KBM-7 (cell line): ENCODE data around the gene TBC1D2.

Source experiments
- DNase-seq: peaks from one replicate; pipeline ENCODE4 v3.0.0-alpha.2; 2015
- in situ Hi-C: fragments of 300-500 bp; cut with MboI; formaldehyde crosslinking; loops from 2 replicates; pipeline ENCODE4 v1.14.3; 2020; ENCODE audit warnings: low sequenced_read_pairs, low pct_unique_long_range_greater_than_20kb, mixed read lengths

Gene TBC1D2

DNA sequence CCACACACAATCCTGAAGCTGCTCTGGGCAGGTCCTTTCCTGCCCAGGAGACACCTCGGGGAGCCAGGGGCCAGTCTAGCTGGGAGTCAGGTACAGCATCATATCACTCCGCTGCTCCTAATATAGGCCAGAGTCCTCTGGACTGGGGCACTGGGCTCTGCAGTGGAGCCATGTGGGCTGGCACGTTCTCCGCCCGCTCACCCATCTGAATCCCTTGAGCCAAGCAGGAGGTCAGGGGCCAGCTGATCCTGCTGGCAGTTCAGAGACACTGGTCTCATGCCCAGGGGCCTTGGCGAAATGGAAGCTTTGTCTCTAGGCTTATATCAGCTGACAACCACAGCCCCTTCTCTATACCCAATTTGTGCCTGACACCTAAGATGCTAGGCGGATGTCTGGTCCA is 53.7 kb downstream of the TBC1D2 start:
- in situ Hi-C loops = no loop called here
- no peak for DNase-seq

DNA sequence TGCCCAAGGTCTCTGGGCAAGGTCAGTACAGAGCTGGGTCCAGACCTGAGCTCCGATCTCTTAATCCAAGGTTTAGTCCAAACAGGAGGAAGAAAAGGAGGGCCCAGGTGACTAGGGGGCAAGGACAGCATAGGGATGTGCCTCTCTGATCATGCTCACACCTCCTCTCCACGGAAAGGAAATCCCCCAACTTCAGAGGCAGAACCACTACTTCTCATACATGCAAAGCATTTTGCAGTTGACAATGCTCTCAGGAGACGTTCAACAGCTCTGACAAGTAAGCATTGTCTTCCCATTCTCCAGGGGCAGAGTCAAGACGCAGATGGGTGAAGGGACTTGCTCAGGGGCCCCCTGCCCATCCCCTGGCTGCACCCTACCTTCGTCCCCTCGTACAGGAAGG is 54.3 kb downstream of the TBC1D2 start:
- DNase-seq = no peak
- in situ Hi-C loops = no loop called here

DNA sequence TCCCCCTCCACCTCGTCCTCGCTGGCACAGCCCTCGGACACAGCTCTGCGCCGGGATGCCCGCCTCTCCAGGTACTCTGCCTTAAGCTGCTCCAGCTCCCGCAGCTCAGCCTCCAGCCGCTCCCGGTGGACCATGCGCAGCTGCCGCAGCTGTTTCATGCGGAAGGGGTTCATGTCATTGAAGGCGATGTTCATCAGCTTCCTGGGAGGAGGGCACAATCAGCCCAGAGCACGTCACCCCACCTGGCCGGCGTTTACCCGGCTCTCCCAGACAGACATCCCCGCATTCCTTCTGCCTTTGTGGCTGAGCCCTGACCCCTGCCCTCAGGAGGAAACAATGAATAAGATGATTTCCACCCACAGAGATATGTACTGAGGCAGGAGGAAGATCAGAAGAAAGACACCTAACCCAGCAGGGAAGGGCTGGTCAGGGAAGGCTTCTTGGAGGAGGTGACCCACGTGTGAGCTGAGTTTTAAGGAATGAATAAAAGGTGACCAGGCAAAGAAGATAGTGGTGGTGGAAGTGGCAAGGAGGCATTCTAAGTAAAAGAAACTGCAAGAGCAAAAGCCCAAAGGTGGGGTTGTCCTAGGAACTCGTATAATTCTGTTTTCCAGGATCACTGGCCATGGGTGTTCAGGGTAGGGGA is 55.9 kb downstream of the TBC1D2 start:
- in situ Hi-C loops = no loop called here
- DNase-seq = no peak

DNA sequence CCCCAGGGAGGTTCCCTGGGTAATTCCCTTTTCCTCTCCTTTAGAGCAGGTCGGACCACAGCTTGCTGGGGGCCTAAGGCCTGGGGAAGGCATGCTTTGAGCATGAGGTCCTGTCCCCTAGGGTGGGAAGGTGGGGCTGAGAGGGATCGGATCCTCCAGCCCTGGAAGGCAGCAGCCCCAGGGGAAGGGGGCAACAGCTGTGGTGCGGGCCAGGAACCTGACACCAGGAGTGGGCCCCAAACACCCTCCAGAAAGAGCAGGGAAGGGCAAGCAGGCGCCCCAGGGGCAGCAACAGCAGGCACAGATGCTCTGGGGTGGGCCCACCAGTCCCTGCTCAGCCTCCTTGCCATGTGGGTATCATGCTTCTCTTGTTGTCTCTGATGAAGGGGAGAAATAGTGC is 59.8 kb downstream of the TBC1D2 start:
- no peak for DNase-seq
- in situ Hi-C loops = no loop called here

DNA sequence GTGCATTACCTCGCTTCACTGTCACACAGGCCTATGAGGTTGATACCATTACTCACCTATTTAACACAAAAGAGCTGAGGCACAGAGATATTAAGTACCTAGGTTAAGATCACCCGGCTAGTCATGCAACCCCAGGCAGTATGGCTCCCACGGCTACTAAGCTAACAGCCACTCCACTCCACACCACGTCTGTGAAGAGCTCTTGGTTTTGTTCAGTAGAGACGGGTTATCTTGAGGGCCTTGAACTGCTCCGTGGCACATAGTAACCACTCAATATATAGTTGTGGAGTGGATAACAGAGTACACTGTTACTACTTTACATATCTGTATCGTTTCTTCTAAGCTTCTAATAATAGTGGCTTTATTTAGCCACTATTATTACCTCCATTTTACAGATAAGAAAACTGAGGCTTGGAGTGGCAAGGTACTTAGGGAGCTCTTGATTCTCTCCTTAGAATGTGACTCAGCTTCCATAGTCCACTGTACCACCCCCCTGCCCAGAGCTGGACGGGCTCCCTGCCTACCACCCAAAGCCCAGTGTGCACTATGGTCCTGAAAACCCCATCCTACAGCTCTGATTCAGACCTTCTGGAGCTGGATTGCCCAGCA is 62.0 kb downstream of the TBC1D2 start:
- DNase-seq = no peak
- in situ Hi-C loops = no loop called here

DNA sequence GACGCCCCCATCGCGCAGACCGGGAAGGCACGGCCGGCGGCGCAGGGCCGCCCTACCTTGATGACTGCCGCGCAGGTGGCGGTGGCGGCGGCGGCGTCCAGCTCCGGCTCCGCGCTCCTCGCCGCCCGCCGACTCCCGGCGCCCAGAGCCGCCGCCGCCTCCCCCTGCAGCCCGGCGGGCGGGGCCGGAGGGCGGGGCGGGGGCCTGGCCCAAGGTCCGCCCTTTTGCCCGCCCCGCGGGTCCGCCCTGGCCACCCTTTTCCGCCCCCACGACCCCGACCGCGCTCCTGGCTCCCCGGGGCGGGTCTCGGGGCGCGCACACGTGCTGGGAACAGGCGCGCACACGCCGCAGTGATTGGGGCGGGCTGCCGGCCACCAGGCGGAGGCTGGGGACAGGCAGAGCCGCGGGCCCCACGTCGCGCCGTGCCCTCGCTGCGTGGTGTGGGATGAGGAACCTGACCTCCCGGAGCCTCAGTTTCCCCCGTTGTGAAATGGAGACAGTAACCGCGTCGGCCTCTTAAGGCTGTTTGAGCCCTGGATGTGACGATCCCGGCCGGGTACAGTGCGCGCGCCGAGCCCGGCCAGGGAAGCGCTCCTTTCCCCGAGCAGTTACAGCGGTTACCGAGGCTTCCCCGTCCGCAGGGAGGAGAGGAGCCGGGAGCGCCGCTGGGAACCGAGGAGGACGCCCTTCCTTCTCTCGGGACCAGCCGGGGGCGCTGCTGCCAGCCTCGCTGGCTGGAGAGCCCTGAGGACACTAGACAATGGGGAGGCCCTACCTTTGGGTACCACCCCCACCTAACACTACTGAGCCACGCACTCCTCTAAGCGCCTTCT is 62.7 kb downstream of the TBC1D2 start, which contains the start of gene CORO2A:
Gene CORO2A (minus strand): TSS at position 135 of the 833 bp plus-strand sequence. CDS start 34,977 bp downstream, outside the sequence.
- peak; percentile 81 for DNase-seq
- in situ Hi-C loops = no loop called here

DNA sequence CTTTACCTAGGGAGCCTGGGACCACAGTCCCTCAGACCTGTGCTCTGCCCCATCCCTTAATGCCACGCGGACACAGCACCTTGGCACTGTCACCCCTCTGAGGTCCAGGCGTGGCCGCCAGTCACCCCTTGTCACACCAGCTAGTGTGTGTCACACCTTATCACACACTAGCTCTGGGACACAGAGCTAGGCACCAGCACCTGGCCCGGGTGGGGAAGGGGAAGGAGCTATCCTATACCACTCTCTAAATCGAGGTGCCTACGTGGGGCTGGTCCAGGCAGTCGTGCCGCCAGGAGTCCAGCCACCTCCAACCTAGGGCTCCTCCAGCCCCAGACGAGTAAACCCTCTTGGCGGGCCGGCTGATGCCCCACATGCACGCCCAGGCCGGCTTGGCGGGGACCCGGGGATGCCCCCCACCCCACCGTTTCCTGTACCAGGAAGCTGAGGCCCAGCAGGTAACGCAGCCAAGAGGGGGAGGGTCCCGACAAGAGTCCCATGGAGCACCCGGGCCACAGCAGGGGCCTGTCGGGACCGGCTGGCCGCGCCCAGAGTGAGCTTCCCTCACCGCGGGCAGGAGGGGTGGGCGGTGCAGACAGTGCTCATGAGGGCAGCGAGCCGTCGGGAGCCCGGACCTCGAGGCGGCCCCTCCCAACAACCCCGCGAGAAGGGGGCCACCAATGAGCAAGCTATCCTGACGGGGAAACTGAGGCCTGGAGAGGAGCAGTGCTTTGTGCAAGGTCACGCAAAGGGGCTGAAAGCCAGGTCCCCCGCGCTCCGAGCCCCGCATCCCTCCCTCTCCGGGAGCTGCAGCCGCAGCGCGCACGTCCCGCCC is 63.6 kb downstream of the TBC1D2 start:
- peak; percentile 36 for DNase-seq

DNA sequence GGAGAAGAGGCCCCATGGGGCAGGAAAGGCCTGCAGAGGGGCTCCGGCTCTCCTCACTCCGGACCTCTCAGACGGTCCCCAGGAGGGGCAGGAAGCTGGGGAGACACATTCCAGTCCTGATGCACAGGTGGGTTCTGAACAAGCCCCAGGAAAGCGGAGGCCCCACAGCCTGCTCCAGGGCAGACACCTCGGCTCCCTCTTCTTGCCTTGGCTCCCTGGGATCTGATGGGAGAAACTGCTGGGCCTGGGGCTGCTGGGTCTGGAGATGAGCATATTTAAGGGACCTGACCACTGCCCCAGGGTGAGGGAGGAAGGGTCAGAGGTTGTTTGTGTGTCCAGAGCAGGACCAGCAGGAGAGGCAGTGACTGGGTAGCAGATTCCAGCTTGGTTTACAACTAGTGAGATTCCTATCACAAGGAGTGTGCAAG is 64.3 kb downstream of the TBC1D2 start:
- in situ Hi-C loops = no loop called here
- no peak for DNase-seq

More for the DNA sequence above, 63.6 kb downstream of the TBC1D2 start:
- in situ Hi-C loops = no loop called here

DNA sequence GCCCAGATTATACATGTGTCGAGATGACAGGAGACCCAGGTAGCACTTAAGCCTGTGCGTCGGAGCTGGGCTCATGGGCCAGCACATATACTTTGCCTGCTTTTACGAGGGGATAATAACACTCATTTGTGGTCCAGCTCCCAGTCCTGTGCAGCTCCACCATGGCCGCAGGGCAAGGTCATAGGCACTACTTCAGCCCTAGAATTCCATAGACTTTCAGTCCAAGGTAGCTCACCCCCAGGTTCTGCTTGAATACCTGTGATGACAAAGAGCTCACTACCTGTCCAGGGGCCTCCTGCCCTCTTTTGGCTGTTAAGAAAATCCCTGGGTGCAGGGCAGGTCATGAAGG is 64.7 kb downstream of the TBC1D2 start:
- DNase-seq = no peak
- in situ Hi-C loops = no loop called here

DNA sequence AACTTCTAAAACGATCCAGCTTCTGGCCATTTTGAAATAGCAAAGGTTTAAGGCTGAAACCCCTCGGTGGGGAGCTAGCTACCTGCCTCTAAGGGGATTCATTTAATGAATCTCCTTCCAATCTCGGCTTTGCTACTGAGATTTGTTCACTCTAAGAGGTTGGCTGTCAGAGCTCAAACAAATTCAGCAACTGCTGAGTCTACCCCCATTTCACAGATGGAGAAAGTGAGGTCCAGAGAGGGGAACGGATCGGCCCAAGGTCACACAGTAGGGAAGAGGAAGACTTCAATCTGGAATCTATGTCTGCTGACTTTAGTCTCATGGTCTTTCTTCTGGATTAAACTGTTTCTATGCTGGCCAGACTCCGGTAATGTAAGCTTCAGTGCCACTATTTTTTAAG is 66.0 kb downstream of the TBC1D2 start:
- DNase-seq = no peak
- in situ Hi-C loops = no loop called here

DNA sequence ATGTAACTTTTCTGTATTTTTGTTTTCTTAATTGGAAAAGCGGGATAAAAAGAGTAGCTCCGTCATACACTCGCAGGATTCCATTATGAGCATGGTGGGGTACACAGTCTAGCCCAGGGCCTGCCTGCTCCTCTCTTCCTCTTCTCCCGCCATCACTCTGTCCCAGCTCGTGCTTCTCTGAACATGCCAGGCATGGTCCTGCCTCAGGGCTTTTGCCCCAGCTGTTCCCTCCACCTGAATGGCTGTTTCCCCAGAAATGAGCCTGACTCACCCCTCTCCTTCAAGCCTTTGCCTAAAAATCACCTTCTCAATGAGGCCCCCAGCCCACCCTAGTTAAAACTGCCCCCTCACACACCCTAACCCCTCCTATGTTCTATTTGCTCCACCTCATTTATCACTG is 67.5 kb downstream of the TBC1D2 start:
- in situ Hi-C loops = no loop called here
- no peak for DNase-seq

DNA sequence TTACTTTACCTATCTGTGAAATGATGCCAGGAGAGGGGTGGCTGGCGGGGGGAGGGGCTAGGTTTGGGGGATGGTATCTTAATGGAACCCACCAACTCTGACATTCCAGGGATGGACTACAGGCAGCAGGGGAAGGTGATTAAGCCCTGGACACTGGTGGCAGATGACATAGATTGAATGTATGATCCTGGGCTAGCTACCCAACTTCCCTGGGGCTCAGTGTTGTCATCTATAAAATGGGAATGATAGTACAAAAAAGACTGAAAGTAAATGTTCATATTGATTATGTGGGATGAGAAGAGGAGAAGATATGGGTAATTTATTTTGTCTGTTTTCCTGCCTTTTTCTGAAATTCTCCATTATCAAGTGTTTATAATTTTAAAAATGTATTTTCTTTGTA is 69.2 kb downstream of the TBC1D2 start:
- in situ Hi-C loops = no loop called here
- DNase-seq = no peak

DNA sequence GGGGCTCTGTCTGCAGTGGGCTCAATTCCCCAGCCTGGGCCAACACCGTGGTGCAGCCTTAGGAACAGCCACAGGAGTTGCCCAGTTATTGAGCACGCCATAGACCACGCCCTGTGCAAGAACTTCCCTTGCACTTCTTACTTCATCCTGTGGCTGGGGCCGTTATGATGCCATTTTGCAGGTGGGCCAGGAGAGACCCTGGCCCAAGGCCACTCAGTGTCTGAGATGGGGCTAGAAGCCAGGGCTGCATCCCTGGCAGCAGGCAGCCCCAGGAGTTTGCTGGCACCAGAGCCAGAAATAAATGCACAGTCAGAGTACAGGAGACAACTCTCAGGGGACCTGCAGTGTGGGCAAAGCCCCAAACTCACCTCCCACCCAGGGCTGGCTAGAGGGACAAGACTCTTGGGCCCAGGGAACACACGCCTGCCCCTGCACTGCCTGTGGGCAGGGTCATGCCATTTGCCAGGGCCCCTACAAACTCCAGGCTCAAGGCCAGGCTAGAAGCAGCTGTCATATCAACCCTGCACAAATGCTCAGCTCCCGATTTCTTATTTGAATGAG is 69.8 kb downstream of the TBC1D2 start:
- DNase-seq = no peak
- in situ Hi-C loops = no loop called here

DNA sequence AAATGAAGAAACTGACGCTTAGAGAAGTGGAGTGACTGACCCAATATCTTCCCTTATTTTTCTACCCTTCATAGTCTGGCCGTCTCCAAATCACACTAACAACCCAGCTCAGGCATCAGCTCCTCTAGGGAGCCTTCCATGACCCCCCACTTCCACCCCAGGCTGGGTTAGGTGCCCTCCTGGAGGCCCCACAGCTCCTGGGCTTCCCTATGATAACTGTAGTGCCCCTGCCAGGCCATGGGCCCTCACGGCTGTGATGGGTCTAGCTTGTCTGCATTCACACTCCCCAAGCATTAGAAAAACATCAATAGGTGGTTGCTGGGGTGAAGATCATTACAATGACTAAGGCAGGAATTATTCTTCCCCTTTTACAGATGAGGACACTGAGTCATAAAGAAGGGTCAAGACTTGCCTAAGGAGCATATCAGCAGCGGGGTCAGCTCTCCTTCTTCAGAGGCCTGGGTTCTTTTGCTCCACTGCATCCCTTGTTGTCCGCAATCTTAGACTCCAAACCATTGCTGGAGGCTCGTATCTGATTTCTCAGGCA is 70.4 kb downstream of the TBC1D2 start:
- in situ Hi-C loops = no loop called here

DNA sequence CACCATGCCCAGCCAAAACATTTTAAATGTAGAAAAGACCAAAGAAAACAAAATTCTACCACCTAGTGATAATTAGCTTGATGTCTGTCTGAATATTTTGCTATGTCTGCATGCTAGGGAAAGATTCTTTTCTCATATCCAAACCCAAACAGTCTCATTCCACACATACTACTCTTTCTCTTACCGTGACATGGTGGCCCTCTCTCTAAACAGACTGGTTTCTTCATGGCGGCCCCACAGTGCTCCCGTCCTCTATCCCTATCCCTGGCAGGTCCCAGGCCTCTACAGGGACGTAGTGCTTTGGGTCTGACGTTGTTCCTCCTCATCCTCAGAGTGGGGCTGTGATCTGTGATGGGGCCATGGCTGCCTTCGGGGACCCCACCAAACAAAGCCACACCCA is 71.1 kb downstream of the TBC1D2 start:
- in situ Hi-C loops = no loop called here

More for the DNA sequence above, 70.4 kb downstream of the TBC1D2 start:
- no peak for DNase-seq

DNA sequence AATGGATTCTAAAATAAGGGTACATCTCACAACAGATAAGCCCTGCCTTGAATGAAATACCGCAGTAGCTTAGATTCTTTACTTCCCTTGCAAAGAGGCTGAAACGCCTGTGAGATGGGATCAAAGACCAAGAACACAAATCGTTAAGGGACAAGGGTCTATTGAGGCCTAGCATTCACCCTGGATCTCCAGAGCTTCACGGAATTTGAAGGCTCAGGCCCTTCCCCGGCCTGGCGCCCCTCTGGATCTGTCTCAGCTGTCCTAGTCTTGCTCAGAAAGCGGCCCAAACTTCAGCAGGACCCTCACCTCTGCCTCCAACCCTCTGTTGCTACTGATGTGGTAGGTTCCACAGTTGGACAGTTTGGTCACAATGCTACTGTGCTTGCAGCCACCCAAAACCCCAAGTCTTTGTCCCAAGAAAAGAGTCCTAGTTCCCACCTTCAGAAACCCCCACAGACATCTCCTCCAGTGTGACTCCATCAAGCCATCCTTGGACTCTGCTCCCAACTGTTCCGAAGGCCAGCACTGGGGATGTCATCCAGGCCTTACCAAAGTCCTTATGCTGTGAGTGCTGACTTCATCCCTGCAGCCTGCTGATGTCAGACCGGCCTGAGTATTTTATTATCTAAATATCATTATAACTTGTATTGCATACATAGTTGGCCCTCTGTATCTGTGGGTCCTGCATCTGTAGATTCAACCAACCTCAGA is 72.4 kb downstream of the TBC1D2 start:
- in situ Hi-C loops = no loop called here
- no peak for DNase-seq

More for the DNA sequence above, 71.1 kb downstream of the TBC1D2 start:
- no peak for DNase-seq

DNA sequence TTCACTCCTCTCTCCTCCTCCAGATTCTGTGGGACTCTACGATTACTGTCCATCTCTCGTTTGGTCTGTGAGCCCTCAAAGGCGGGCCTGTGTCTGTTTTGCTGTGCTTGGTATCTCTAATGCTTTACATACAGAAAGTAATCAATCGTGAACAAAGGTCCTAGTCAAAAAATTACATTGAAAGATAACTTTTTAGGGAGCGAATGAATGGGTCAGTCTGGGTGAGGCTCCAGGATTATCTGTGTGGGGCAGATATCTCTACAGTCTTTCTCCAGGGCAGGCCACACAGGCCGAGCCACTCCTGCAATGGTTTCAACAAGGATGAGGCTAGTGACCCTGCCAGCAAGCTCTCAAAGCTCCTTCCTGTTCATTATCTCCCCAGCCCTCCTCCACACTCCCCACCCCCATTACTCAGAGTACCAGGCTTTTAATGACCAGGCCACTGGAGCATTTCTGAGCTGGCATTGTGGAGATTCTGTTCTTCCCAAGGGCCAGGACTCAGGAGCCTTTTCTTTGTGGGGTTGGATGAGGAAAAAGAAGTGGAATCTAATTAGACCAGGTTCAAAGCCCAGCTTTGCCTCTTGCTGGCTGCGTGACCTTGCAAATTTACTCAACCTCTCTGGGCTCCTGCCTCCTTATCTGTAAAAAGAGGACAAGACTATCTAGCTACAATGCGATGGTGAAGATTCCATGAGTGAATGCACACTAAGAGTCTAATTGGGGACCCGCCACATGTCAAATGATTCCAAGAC is 73.2 kb downstream of the TBC1D2 start:
- DNase-seq = no peak
- in situ Hi-C loops = no loop called here

DNA sequence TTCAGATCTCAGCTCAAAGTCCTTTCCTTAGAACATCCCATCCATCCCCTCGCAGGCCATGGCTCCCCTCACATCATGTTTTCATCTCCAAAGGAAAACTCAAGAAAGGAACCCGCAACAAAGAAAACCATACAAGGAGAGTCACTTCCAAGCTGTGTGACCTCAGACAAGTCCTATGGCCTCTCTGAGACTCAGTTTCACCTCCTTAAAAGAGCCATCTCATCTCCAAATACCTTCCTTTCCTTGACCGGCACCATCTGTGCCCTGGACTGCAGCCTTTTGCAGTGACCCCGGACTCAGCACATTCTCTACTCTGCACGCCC is 73.7 kb downstream of the TBC1D2 start:
- no peak for DNase-seq
- in situ Hi-C loops = no loop called here
